Measurements from ENCODE around the gene GPAT2.
"Not testable (repeated sequence)": the region's sequence is repeated elsewhere in the genome, so short reads cannot be mapped to it uniquely, and the experiment has no call there.

Gene GPAT2

GRCh38 chr2:96064047-96064675, 29.4 kb upstream of the GPAT2 start:
- DNase-seq = not testable (repeated sequence)

- not testable (repeated sequence) for DNase-seq
Observed at GRCh38 chr2:96063116-96063899, 28.6 kb upstream of the GPAT2 start.

- DNase-seq = not testable (repeated sequence)
Observed at GRCh38 chr2:96062483-96062882, 27.8 kb upstream of the GPAT2 start.

GRCh38 chr2:96061901-96062300, 27.2 kb upstream of the GPAT2 start:
- not testable (repeated sequence) for DNase-seq

- DNase-seq = not testable (repeated sequence)
Observed at GRCh38 chr2:96061197-96061817, 26.6 kb upstream of the GPAT2 start.

GRCh38 chr2:96060325-96060724, 25.6 kb upstream of the GPAT2 start:
- not testable (repeated sequence) for DNase-seq

- not testable (repeated sequence) for DNase-seq
Observed at GRCh38 chr2:96059443-96059842, 24.7 kb upstream of the GPAT2 start.

- DNase-seq = not testable (repeated sequence)
Observed at GRCh38 chr2:96055830-96056229, 21.1 kb upstream of the GPAT2 start.

GRCh38 chr2:96054537-96054936, 19.8 kb upstream of the GPAT2 start:
- not testable (repeated sequence) for DNase-seq

GRCh38 chr2:96053385-96053784, 18.7 kb upstream of the GPAT2 start:
- DNase-seq = not testable (repeated sequence)

- not testable (repeated sequence) for DNase-seq
Observed at GRCh38 chr2:96052632-96053031, 17.9 kb upstream of the GPAT2 start.

- DNase-seq = not testable (repeated sequence)
Observed at GRCh38 chr2:96049917-96050262, 15.2 kb upstream of the GPAT2 start.

- not testable (repeated sequence) for DNase-seq
Observed at GRCh38 chr2:96049049-96049916, 14.6 kb upstream of the GPAT2 start.

GRCh38 chr2:96035554-96035953, 838 bp upstream of the GPAT2 start:
- DNase-seq = not testable (repeated sequence)

- DNase-seq = not testable (repeated sequence)
Observed at GRCh38 chr2:96033997-96034396, 719 bp downstream of the GPAT2 start.

- DNase-seq = not testable (repeated sequence)
Observed at GRCh38 chr2:96027725-96028325, 6.9 kb downstream of the GPAT2 start.

- DNase-seq = not testable (repeated sequence)
Observed at GRCh38 chr2:96025755-96026154, 9.0 kb downstream of the GPAT2 start.

GRCh38 chr2:96025194-96025492, 9.6 kb downstream of the GPAT2 start:
- no peak for DNase-seq

- no peak for DNase-seq
Observed at GRCh38 chr2:96024336-96025193, 10.2 kb downstream of the GPAT2 start.

- DNase-seq = not testable (repeated sequence)
Observed at GRCh38 chr2:96023701-96024100, 11.0 kb downstream of the GPAT2 start.

GRCh38 chr2:96022701-96023447, 11.8 kb downstream of the GPAT2 start:
- not testable (repeated sequence) for DNase-seq
